Effector memory CD4-positive, alpha-beta T cell (primary cell): ENCODE measurements around the gene LRFN5.

ENCODE experiments used
- DNase-seq, 3 donors: peaks; one replicate each; pipeline ENCODE4 v3.0.0-alpha.2; 2020
- H3K27ac ChIP-seq: 2 replicates; pipeline ENCODE4 v1.7.0; 2013; ENCODE audit warnings: mild to moderate bottlenecking, low read length, moderate library complexity; ENCODE audit not compliant: insufficient read depth, poor library complexity, severe bottlenecking
- H3K27me3 ChIP-seq: replicated peaks from 2 replicates; pipeline ENCODE4 v1.7.0; 2013; ENCODE audit warnings: mild to moderate bottlenecking, low read length; ENCODE audit not compliant: insufficient read depth, control insufficient read depth, poor library complexity, severe bottlenecking
- H3K36me3 ChIP-seq: 2 replicates; pipeline ENCODE4 v1.7.0; 2013; ENCODE audit warnings: mild to moderate bottlenecking, low read length, moderate library complexity; ENCODE audit not compliant: control insufficient read depth, insufficient read depth
- H3K4me1 ChIP-seq: 2 replicates; pipeline ENCODE4 v1.7.0; 2013; ENCODE audit warnings: low read length, mild to moderate bottlenecking; ENCODE audit not compliant: control insufficient read depth, insufficient read depth, poor library complexity, severe bottlenecking
- H3K4me3 ChIP-seq: 2 replicates; pipeline ENCODE4 v1.7.0; 2013; ENCODE audit warnings: low read length, low read depth, mild to moderate bottlenecking; ENCODE audit not compliant: insufficient read depth, poor library complexity, severe bottlenecking
- H3K9me3 ChIP-seq: 2 replicates; pipeline ENCODE4 v1.7.0; 2013; ENCODE audit warnings: mild to moderate bottlenecking, low read length, moderate library complexity; ENCODE audit not compliant: control insufficient read depth

LRFN5 gene

GRCh38 chr14:41915732-41916131, 309.1 kb downstream of the LRFN5 start:
- Histone ChIP-seq H3K36me3 (no peaks in the 10 kb centered on the region), H3K9me3 (no peaks in the 10 kb centered on the region), H3K4me3 (no peak overlapping the region), H3K27ac (no peak overlapping the region), H3K4me1 (no peaks in the 10 kb centered on the region), H3K27me3 (no peaks in the 10 kb centered on the region)
- DNase-seq: no peak

- Histone ChIP-seq H3K36me3 (no peaks in the 10 kb centered on the region), H3K4me3 (no peak overlapping the region), H3K27ac (no peak overlapping the region), H3K9me3 (no peaks in the 10 kb centered on the region), H3K4me1 (no peaks in the 10 kb centered on the region), H3K27me3 (no peaks in the 10 kb centered on the region)
- no peak for DNase-seq
Observed at GRCh38 chr14:41916313-41916712, 309.6 kb downstream of the LRFN5 start.

- Histone ChIP-seq H3K4me1 (no peaks in the 10 kb centered on the region), H3K4me3 (no peak overlapping the region), H3K36me3 (no peaks in the 10 kb centered on the region), H3K27ac (no peak overlapping the region), H3K9me3 (no peaks in the 10 kb centered on the region), H3K27me3 (no peaks in the 10 kb centered on the region)
- no peak for DNase-seq
Observed at GRCh38 chr14:41925409-41925808, 318.7 kb downstream of the LRFN5 start.

- Histone ChIP-seq H3K9me3 (no peaks in the 10 kb centered on the region), H3K27me3 (no peaks in the 10 kb centered on the region), H3K36me3 (no peaks in the 10 kb centered on the region), H3K4me3 (no peak overlapping the region), H3K4me1 (no peaks in the 10 kb centered on the region), H3K27ac (no peak overlapping the region)
- DNase-seq: no peak
Observed at GRCh38 chr14:41950428-41951151, 343.9 kb downstream of the LRFN5 start.
